Measurements from ENCODE around the gene HNRNPK. TPM values are rescaled to one million over a fixed set of nuclear protein-coding genes. Genes with fewer than 3 reads are reported as not detected.

HNRNPK gene
- total RNA-seq, 2 donors from 2014 or later: 447 to 480 TPM

DNA sequence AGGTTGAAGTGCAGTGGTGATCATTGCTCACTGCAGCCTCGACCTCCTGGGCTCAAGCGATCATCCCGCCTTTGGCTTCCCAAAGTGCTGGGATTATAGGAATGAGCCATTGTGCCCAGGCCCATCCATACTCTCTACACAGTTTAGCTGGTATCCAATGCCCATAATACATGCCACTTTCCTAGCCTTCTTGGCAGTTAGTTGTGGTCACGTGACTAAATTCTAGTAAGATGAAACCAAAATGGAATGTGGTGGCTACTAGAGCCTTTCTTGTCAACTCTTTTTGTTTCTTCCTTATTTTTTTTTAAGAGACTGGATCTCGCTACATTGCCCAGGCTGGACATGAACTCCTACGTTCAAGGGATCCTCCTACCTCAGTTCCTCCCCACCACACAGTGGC lies 43.5 kb downstream of the HNRNPK start:
- H3K27ac ChIP-seq: no peak overlapping the region
- H3K9me3 ChIP-seq: no peaks in the 10 kb centered on the region
- DNase-seq (ENCODE audit: low spot score): no peak
- TF ChIP-seq, protein P1, sequence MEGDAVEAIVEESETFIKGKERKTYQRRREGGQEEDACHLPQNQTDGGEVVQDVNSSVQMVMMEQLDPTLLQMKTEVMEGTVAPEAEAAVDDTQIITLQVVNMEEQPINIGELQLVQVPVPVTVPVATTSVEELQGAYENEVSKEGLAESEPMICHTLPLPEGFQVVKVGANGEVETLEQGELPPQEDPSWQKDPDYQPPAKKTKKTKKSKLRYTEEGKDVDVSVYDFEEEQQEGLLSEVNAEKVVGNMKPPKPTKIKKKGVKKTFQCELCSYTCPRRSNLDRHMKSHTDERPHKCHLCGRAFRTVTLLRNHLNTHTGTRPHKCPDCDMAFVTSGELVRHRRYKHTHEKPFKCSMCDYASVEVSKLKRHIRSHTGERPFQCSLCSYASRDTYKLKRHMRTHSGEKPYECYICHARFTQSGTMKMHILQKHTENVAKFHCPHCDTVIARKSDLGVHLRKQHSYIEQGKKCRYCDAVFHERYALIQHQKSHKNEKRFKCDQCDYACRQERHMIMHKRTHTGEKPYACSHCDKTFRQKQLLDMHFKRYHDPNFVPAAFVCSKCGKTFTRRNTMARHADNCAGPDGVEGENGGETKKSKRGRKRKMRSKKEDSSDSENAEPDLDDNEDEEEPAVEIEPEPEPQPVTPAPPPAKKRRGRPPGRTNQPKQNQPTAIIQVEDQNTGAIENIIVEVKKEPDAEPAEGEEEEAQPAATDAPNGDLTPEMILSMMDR (IDR thresholded peaks at IDR 0.05): no peak
- TF ChIP-seq POLR2AphosphoS5 (IDR thresholded peaks at IDR 0.05) (no peak), POLR2A (IDR thresholded peaks at IDR 0.05) (no peak)
- H3K4me3 ChIP-seq: no peak overlapping the region
- WGBS: 84% methylated on average over 6 of the region's 6 CpGs
- intact Hi-C loops (cut with DNase I): loop anchor here (5.0 kb wide), 1 partner anchor 376 kb away; no protein-coding TSS in a partner anchor
- H3K27me3 ChIP-seq (replicated peaks; ENCODE audit: insufficient read depth): no peaks in the 10 kb centered on the region
- peaks cover 4% of the 10 kb centered on the region for H3K4me1 ChIP-seq (replicated peaks)
- H3K36me3 ChIP-seq: no peaks in the 10 kb centered on the region

GRCh38 chr9:83935276-83935935 lies 44.6 kb downstream of the HNRNPK start:
- DNase-seq (ENCODE audit: low spot score): peak; percentile 67
- no peak overlapping the region for H3K4me3 ChIP-seq
- WGBS: 56% methylated on average over 3 of the region's 3 CpGs
- H3K4me1 ChIP-seq (replicated peaks): peaks cover 4% of the 10 kb centered on the region
- no peaks in the 10 kb centered on the region for H3K27me3 ChIP-seq (replicated peaks; ENCODE audit: insufficient read depth)
- intact Hi-C loops (cut with DNase I): loop anchor here (5.0 kb wide), 1 partner anchor 377 kb away; no protein-coding TSS in a partner anchor
- H3K9me3 ChIP-seq: no peaks in the 10 kb centered on the region
- TF ChIP-seq POLR2AphosphoS5 (IDR thresholded peaks at IDR 0.05) (peak; percentile 47), POLR2A (IDR thresholded peaks at IDR 0.05) (no peak)
- TF ChIP-seq, protein P1 (IDR thresholded peaks at IDR 0.05): no peak
- peak overlapping the region; percentile 67 for H3K27ac ChIP-seq
- H3K36me3 ChIP-seq: no peaks in the 10 kb centered on the region

DNA sequence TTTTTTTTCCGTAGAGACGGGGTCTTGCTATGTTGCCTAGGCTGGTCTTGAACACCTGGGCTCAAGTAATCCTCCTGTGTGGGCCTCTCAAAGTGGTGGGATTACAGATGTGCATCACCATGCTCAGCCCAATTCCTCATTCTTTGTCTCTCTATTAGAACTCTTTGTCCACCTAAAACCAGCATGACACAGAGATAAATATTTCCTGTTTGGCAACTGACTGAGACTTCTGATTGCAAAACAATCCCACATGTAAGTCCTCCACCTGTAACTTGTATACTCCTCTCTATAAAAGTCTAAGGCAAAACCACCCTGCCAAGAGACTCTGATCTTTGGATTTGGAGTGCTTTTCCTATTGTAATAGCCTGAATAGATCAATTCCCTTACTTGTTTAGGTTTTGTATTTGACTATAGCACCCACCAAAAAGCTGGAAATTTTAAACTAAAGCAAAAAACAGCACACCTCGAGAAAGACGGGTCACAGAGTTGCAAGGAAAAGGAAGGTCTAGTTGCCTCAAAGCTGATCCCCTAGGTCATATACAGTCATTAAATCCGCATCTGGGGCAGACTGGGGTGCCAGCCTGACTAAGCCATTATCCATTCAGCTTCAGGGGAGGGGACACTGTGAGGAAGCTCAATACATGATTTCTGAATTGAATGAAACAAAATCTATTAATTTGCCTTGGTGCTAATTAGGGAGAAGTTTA lies 45.3 kb downstream of the HNRNPK start:
- DNase-seq (ENCODE audit: low spot score): peak; percentile 62
- Histone ChIP-seq H3K4me1 (replicated peaks) (peaks cover 4% of the 10 kb centered on the region), H3K27me3 (replicated peaks; ENCODE audit: insufficient read depth) (no peaks in the 10 kb centered on the region), H3K4me3 (no peak overlapping the region), H3K36me3 (no peaks in the 10 kb centered on the region), H3K27ac (peak overlapping the region; percentile 67), H3K9me3 (no peaks in the 10 kb centered on the region)
- intact Hi-C loops (cut with DNase I): loop anchor here (5.0 kb wide), 1 partner anchor 378 kb away; no protein-coding TSS in a partner anchor
- TF ChIP-seq POLR2A (IDR thresholded peaks at IDR 0.05) (no peak), POLR2AphosphoS5 (IDR thresholded peaks at IDR 0.05) (peak; percentile 86)
- TF ChIP-seq, protein P1 (IDR thresholded peaks at IDR 0.05): no peak
- WGBS: 38% methylated on average over 5 of the region's 5 CpGs

DNA sequence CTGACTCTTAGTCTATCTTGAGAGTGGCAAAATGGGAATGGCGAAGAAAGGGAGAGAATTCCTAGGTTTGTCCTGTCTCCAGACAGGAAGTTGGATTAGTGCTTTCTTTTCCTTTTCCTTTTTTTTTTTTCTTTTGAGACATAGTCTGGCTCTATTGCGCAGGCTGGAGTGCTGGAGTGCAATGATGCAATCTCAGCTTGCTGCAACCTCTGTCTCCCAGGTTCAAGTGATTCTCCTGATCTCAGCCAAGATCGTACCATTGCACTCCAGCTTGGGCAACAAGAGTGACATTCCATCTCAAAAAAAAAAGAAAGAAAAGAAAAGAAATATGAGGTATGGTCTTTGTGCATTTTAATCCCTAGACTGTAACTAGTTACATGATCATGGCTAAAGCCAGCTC lies 46.2 kb downstream of the HNRNPK start:
- 80% methylated on average over 3 of the region's 3 CpGs for WGBS
- Histone ChIP-seq H3K4me3 (no peak overlapping the region), H3K9me3 (no peaks in the 10 kb centered on the region), H3K36me3 (no peaks in the 10 kb centered on the region), H3K4me1 (replicated peaks) (peaks cover 4% of the 10 kb centered on the region), H3K27ac (no peak overlapping the region), H3K27me3 (replicated peaks; ENCODE audit: insufficient read depth) (no peaks in the 10 kb centered on the region)
- TF ChIP-seq POLR2AphosphoS5 (IDR thresholded peaks at IDR 0.05) (no peak), POLR2A (IDR thresholded peaks at IDR 0.05) (no peak)
- TF ChIP-seq, protein P1 (IDR thresholded peaks at IDR 0.05): no peak
- DNase-seq (ENCODE audit: low spot score): no peak
- intact Hi-C loops (cut with DNase I): no loop called here
